ENCODE results near the gene LRRC47. TPM values are rescaled to one million over a fixed set of nuclear protein-coding genes. Genes with fewer than 3 reads are reported as not detected.

The LRRC47 gene
- total RNA-seq, 4 donors from 2014 or later = 64.2 to 97.2 (median 89.9) TPM

GRCh38 chr1:3731583-3732433, 64.5 kb downstream of the LRRC47 start:
- no peaks in the 10 kb centered on the region for H3K9me3 ChIP-seq
- no peak overlapping the region for H3K27ac ChIP-seq
- peaks cover 0 to 9% of the 10 kb centered on the region in 2 donors for H3K36me3 ChIP-seq
- peaks cover 18 to 20% of the 10 kb centered on the region in 2 donors for H3K4me1 ChIP-seq
- in situ Hi-C loops (cut with MboI; ENCODE audit: low sequenced_read_pairs in 4 of 4) = no loop called here
- H3K27me3 ChIP-seq = peaks cover 7 to 17% (median 16%) of the 10 kb centered on the region in 3 donors
- H3K4me3 ChIP-seq = no peak overlapping the region
- no peak for DNase-seq
- intact Hi-C loops (cut with DNase I; ENCODE audit: low total_unique reads) = no loop called here
- no peak for TF ChIP-seq CTCF (IDR thresholded peaks at IDR 0.05 in 4 of 5, conservative IDR thresholded peaks at IDR 0.05 in 1 of 5)
- TF ChIP-seq POLR2A (IDR thresholded peaks at IDR 0.05) = no peak
- peak; percentile 19 to 28 for ATAC-seq

GRCh38 chr1:3730543-3731247, 65.6 kb downstream of the LRRC47 start:
- TF ChIP-seq CTCF (IDR thresholded peaks at IDR 0.05 in 4 of 5, conservative IDR thresholded peaks at IDR 0.05 in 1 of 5) (no peak), POLR2A (IDR thresholded peaks at IDR 0.05) (no peak)
- no peak for ATAC-seq
- intact Hi-C loops (cut with DNase I; ENCODE audit: low total_unique reads) (no loop called here), in situ Hi-C loops (cut with MboI; ENCODE audit: low sequenced_read_pairs in 4 of 4) (no loop called here)
- no peak overlapping the region for H3K27ac ChIP-seq
- no peak for DNase-seq
- peaks cover 7 to 17% (median 16%) of the 10 kb centered on the region in 3 donors for H3K27me3 ChIP-seq
- H3K36me3 ChIP-seq = no peaks in the 10 kb centered on the region
- H3K4me3 ChIP-seq = no peak overlapping the region
- peaks cover 18 to 20% of the 10 kb centered on the region in 2 donors for H3K4me1 ChIP-seq
- H3K9me3 ChIP-seq = no peaks in the 10 kb centered on the region

GRCh38 chr1:3729594-3730542, 66.4 kb downstream of the LRRC47 start:
- in situ Hi-C loops (cut with MboI; ENCODE audit: low sequenced_read_pairs in 4 of 4) (no loop called here), intact Hi-C loops (cut with DNase I; ENCODE audit: low total_unique reads) (no loop called here)
- Histone ChIP-seq H3K27me3 (peaks cover 7 to 17% (median 16%) of the 10 kb centered on the region in 3 donors), H3K9me3 (no peaks in the 10 kb centered on the region), H3K4me3 (no peak overlapping the region), H3K4me1 (peaks cover 15% of the 10 kb centered on the region in 2 donors), H3K36me3 (no peaks in the 10 kb centered on the region), H3K27ac (no peak overlapping the region)
- no peak for ATAC-seq
- DNase-seq = no peak
- no peak for TF ChIP-seq POLR2A (IDR thresholded peaks at IDR 0.05)

Other genes with a start within 250 kb of the LRRC47 start
- 1 to 10 TPM; 1.9 to 5.7 (median 4.9) TPM for gene MEGF6, start 185.0 kb downstream of the LRRC47 start, total RNA-seq
- gene TPRG1L, start 171.5 kb downstream of the LRRC47 start, total RNA-seq = 10 to 100 TPM; 25.3 to 38.7 (median 30.0) TPM
- gene WRAP73, start 146.4 kb downstream of the LRRC47 start, total RNA-seq = 10 to 100 TPM; 12.7 to 16.1 (median 14.2) TPM
- under 1 TPM in 1 of 4 donors, not detected in 3; 0.07 TPM for gene TP73, start 144.0 kb downstream of the LRRC47 start, total RNA-seq
- under 1 TPM in 1 of 4 donors, not detected in 3; 0.09 TPM for gene CCDC27, start 44.0 kb downstream of the LRRC47 start, total RNA-seq
- 1 to 10 TPM in 2 of 4 donors, not detected in 2; 1.4 to 3.7 TPM for gene SMIM1, start 23.7 kb downstream of the LRRC47 start, total RNA-seq
- 10 to 100 TPM; 16.6 to 39.0 (median 21.9) TPM for gene CEP104, start 60.7 kb upstream of the LRRC47 start, total RNA-seq
- 1 to 10 TPM; 1.3 to 3.6 (median 3.1) TPM for gene DFFB, start 61.0 kb upstream of the LRRC47 start, total RNA-seq
- 10 to 100 TPM; 10.1 to 28.5 (median 13.5) TPM for gene C1orf174, start 103.8 kb upstream of the LRRC47 start, total RNA-seq

Data from gastrocnemius medialis (tissue), 4 donors.